ENCODE measurements around the gene ZNF608.

Gene ZNF608

GRCh38 chr5:124738681-124739633, 7.5 kb downstream of the ZNF608 start:
- Histone ChIP-seq H3K27ac (peak overlapping the region; percentile 78), H3K9me3 (ENCODE audit: severe bottlenecking) (no peaks in the 10 kb centered on the region), H3K4me3 (ENCODE audit: low read depth, low read length) (peak overlapping the region; percentile 40), H3K27me3 (ENCODE audit: insufficient read depth, low read depth, severe bottlenecking) (no peaks in the 10 kb centered on the region), H3K36me3 (peaks cover 5% of the 10 kb centered on the region)
- DNase-seq = peak; percentile 43
- TF ChIP-seq, protein P1, sequence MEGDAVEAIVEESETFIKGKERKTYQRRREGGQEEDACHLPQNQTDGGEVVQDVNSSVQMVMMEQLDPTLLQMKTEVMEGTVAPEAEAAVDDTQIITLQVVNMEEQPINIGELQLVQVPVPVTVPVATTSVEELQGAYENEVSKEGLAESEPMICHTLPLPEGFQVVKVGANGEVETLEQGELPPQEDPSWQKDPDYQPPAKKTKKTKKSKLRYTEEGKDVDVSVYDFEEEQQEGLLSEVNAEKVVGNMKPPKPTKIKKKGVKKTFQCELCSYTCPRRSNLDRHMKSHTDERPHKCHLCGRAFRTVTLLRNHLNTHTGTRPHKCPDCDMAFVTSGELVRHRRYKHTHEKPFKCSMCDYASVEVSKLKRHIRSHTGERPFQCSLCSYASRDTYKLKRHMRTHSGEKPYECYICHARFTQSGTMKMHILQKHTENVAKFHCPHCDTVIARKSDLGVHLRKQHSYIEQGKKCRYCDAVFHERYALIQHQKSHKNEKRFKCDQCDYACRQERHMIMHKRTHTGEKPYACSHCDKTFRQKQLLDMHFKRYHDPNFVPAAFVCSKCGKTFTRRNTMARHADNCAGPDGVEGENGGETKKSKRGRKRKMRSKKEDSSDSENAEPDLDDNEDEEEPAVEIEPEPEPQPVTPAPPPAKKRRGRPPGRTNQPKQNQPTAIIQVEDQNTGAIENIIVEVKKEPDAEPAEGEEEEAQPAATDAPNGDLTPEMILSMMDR (IDR thresholded peaks at IDR 0.05; ENCODE audit: low read depth, low read length) = peak; percentile 28; the same call in 1 of the 2 replicates

- no peak for DNase-seq
- Histone ChIP-seq H3K27me3 (ENCODE audit: insufficient read depth, low read depth, severe bottlenecking) (no peaks in the 10 kb centered on the region), H3K4me3 (ENCODE audit: low read depth, low read length) (no peak overlapping the region), H3K27ac (peak overlapping the region; percentile 29; the same call in 1 of the 2 replicates), H3K9me3 (ENCODE audit: severe bottlenecking) (no peaks in the 10 kb centered on the region), H3K36me3 (no peaks in the 10 kb centered on the region; the same call in 1 of the 2 replicates)
- TF ChIP-seq, protein P1 (IDR thresholded peaks at IDR 0.05; ENCODE audit: low read depth, low read length) = no peak
Observed at GRCh38 chr5:124737651-124738050, 8.8 kb downstream of the ZNF608 start.

DNA sequence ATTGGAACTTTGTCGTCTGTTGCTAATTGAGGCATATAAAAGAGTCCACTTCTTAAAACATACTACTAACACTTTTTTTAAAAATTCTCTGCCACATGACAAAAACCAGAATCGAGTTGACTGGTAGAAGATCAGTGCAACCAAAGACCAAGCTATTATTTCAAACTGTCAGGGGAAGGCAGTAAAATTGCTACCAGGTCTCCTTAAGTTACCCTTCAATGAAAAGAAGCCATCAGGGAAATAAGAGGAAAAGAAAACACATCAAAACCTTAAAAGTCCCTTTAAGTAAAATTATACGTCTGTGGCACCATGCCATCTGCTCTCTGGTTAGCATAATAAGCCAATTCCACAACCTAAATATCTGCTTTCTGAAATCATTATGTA, 9.6 kb downstream of the ZNF608 start:
- Histone ChIP-seq H3K27me3 (ENCODE audit: insufficient read depth, low read depth, severe bottlenecking) (no peaks in the 10 kb centered on the region), H3K27ac (peak overlapping the region; percentile 29), H3K9me3 (ENCODE audit: severe bottlenecking) (no peaks in the 10 kb centered on the region), H3K36me3 (no peaks in the 10 kb centered on the region), H3K4me3 (ENCODE audit: low read depth, low read length) (no peak overlapping the region)
- TF ChIP-seq, protein P1 (IDR thresholded peaks at IDR 0.05; ENCODE audit: low read depth, low read length) = no peak
- no peak for DNase-seq

GRCh38 chr5:124736082-124736804, 10.2 kb downstream of the ZNF608 start:
- Histone ChIP-seq H3K27me3 (ENCODE audit: insufficient read depth, low read depth, severe bottlenecking) (no peaks in the 10 kb centered on the region), H3K9me3 (ENCODE audit: severe bottlenecking) (no peaks in the 10 kb centered on the region), H3K36me3 (no peaks in the 10 kb centered on the region), H3K27ac (peak overlapping the region; percentile 78), H3K4me3 (ENCODE audit: low read depth, low read length) (no peak overlapping the region; the same call in 1 of the 2 replicates)
- no peak for DNase-seq
- TF ChIP-seq, protein P1 (IDR thresholded peaks at IDR 0.05; ENCODE audit: low read depth, low read length) = no peak

DNA sequence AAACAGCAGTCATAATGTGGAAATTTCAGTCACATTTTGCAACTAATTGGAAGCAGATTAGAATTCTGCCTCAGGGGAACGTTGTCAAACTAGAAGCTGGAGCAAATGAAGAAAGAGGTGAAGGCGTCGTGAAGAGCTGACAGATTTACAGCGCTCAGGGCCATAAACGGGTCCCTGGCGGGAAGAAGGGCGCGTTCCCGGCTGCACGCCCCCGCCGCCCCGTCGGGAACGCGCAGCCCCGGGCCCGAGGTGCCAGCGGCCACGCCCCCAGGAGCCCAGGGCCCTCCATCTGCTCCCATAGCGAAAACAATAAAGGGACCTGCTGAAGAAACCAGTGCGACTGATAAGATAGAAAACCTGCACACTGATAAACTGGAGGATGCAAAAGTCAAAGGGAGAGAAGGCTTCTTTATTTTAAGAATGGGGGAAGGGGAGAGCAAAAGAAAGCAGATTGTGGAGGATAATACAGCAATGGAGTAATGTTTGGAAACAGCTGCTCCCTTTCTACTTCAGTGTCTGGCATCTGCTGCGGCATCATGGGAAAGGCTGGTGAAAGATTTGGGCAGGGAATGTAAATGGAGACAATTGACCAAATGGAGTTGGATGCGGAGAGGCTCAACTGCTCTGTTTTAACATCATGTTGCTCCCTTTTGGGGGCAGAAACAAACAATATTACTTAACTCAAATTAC, 11.1 kb downstream of the ZNF608 start:
- TF ChIP-seq, protein P1 (IDR thresholded peaks at IDR 0.05; ENCODE audit: low read depth, low read length) = no peak
- Histone ChIP-seq H3K4me3 (ENCODE audit: low read depth, low read length) (peak overlapping the region; percentile 39), H3K27ac (peak overlapping the region; percentile 78), H3K9me3 (ENCODE audit: severe bottlenecking) (no peaks in the 10 kb centered on the region), H3K27me3 (ENCODE audit: insufficient read depth, low read depth, severe bottlenecking) (no peaks in the 10 kb centered on the region), H3K36me3 (no peaks in the 10 kb centered on the region)
- DNase-seq = peak; percentile 79
